H1 (cell line): ENCODE results near the gene CFAP298. TPM values are rescaled to one million over a fixed set of nuclear protein-coding genes. Genes with fewer than 3 reads are reported as not detected.

ENCODE experiments used
- CTCF ChIA-PET: fragments of 300-600 bp; sonication (Branson Sonifier 250); formaldehyde crosslinking; loops from one replicate; lab custom pipeline; 2021; ENCODE audit not compliant: partially characterized antibody; lab: Charles Lee
- POLR2A ChIA-PET: fragments of 300-600 bp; sonication (Branson Sonifier 250); formaldehyde crosslinking; loops from one replicate; lab custom pipeline; 2021; ENCODE audit warnings: inconsistent platforms; ENCODE audit not compliant: partially characterized antibody; lab: Charles Lee
- DNase-seq, 2 experiments: peaks; one replicate each; pipeline versions ENCODE4 v3.0.0 to v3.0.0-alpha.2; 2010 to 2022; ENCODE audit warnings: low spot score in 2 of 2, low read depth in 1 of 2, mixed read lengths in 1 of 2
- FAIRE-seq: peaks from 2 replicates; lab custom pipeline; 2011; peaks lifted over from hg19 to GRCh38; lab: Jason Lieb, UNC
- H2AFZ ChIP-seq: 2 replicates; pipeline ENCODE4 v1.8.1; 2012; ENCODE audit warnings: low read length, inconsistent platforms
- H2AK5ac ChIP-seq: 2 replicates; pipeline ENCODE4 v1.6.1; 2013; ENCODE audit warnings: low read depth, low read length
- H2BK120ac ChIP-seq: replicated peaks from 2 replicates; pipeline ENCODE3; 2013; ENCODE audit warnings: low read depth, low read length, inconsistent platforms
- H2BK12ac ChIP-seq: 2 replicates; pipeline ENCODE4 v1.6.1; 2013; ENCODE audit warnings: low read depth, low read length
- H2BK15ac ChIP-seq: 2 replicates; pipeline ENCODE4 v1.6.1; 2013; ENCODE audit warnings: low read length
- H2BK20ac ChIP-seq: 2 replicates; pipeline ENCODE4 v1.6.1; 2013; ENCODE audit warnings: low read length
- H2BK5ac ChIP-seq: 2 replicates; pipeline ENCODE4 v1.6.1; 2013; ENCODE audit warnings: low read depth, low read length
- H3K14ac ChIP-seq: 2 replicates; pipeline ENCODE4 v1.6.1; 2013; ENCODE audit warnings: inconsistent platforms; ENCODE audit not compliant: insufficient read length
- H3K18ac ChIP-seq: 2 replicates; pipeline ENCODE4 v1.6.1; 2013; ENCODE audit warnings: low read length; ENCODE audit errors: extremely low read depth
- H3K23ac ChIP-seq: 2 replicates; pipeline ENCODE4 v1.6.1; 2013; ENCODE audit warnings: inconsistent platforms; ENCODE audit not compliant: insufficient read length
- H3K23me2 ChIP-seq: 2 replicates; pipeline ENCODE4 v1.6.1; 2013; ENCODE audit warnings: low read depth, low read length
- H3K27ac ChIP-seq: 2 replicates; pipeline ENCODE4 v1.6.1; 2011; ENCODE audit warnings: low read depth, low read length, inconsistent platforms
- H3K27me3 ChIP-seq, 4 experiments: replicated peaks in 1 of 4; 1 replicate in 1 of 4; 2 replicates in 3 of 4; pipeline versions ENCODE4 v1.6.1 to v1.8.1; 2011 to 2013; ENCODE audit warnings: low read length in 3 of 4, mild to moderate bottlenecking in 3 of 4, inconsistent platforms in 2 of 4, mixed read lengths in 2 of 4, moderate library complexity in 1 of 4; ENCODE audit not compliant: control insufficient read depth in 3 of 4, insufficient read depth in 3 of 4; ENCODE audit errors: extremely low read depth in 1 of 4
- H3K36me3 ChIP-seq, 4 experiments: 2 replicates each; pipeline versions ENCODE4 v1.6.1 to v1.8.1; 2011 to 2013; ENCODE audit warnings: mild to moderate bottlenecking in 4 of 4, low read length in 3 of 4, moderate library complexity in 2 of 4, control low read depth in 1 of 4, inconsistent platforms in 1 of 4; ENCODE audit not compliant: insufficient read depth in 4 of 4, control insufficient read depth in 2 of 4
- H3K4ac ChIP-seq: replicated peaks from 2 replicates; pipeline ENCODE3; 2013; ENCODE audit warnings: low read length, low read depth, mixed read lengths, inconsistent platforms; ENCODE audit not compliant: insufficient read length
- H3K4me1 ChIP-seq, 4 experiments: replicated peaks in 1 of 4; 1 replicate in 1 of 4; 2 replicates in 3 of 4; pipeline versions ENCODE4 v1.6.1 to v1.8.1; 2011 to 2013; ENCODE audit warnings: low read length in 3 of 4, inconsistent platforms in 2 of 4, mixed read lengths in 1 of 4; ENCODE audit not compliant: insufficient read depth in 4 of 4, control insufficient read depth in 3 of 4
- H3K4me2 ChIP-seq, 2 experiments: 2 replicates each; pipeline versions ENCODE4 v1.6.1 to v1.8.1; 2011 to 2013; ENCODE audit warnings: low read depth in 2 of 2, low read length in 2 of 2, control low read depth in 1 of 2, inconsistent platforms in 1 of 2, mild to moderate bottlenecking in 1 of 2; ENCODE audit not compliant: insufficient read depth in 1 of 2
- H3K4me3 ChIP-seq, 4 experiments: fragments of 200-600, 300-600 bp in 1 of 4; sonication (generic), shearing (Covaris generic), sonication (Bioruptor Twin) in 1 of 4; 2 replicates each; pipeline versions ENCODE4 v1.5.1 to v1.8.1; 2011 to 2016; ENCODE audit warnings: low read length in 4 of 4, low read depth in 3 of 4, control low read depth in 2 of 4, inconsistent platforms in 2 of 4, mild to moderate bottlenecking in 2 of 4, mixed read lengths in 1 of 4, moderate library complexity in 1 of 4; ENCODE audit not compliant: insufficient read depth in 2 of 4; ENCODE audit errors: extremely low read depth in 1 of 4
- H3K56ac ChIP-seq: replicated peaks from 2 replicates; pipeline ENCODE3; 2013; ENCODE audit warnings: low read depth, mild to moderate bottlenecking, mixed read lengths, low read length, inconsistent platforms; ENCODE audit not compliant: insufficient read length
- H3K79me1 ChIP-seq: 2 replicates; pipeline ENCODE4 v1.6.1; 2013; ENCODE audit warnings: low read depth, low read length, control low read depth
- H3K79me2 ChIP-seq, 2 experiments: 2 replicates each; pipeline versions ENCODE4 v1.6.1 to v1.8.1; 2012 to 2013; ENCODE audit warnings: low read length in 2 of 2, mild to moderate bottlenecking in 2 of 2, inconsistent platforms in 1 of 2; ENCODE audit not compliant: insufficient read depth in 2 of 2, control insufficient read depth in 1 of 2
- H3K9ac ChIP-seq, 4 experiments: replicated peaks in 1 of 4; 1 replicate in 1 of 4; 2 replicates in 3 of 4; pipeline versions ENCODE4 v1.6.1 to v1.8.1; 2011 to 2013; ENCODE audit warnings: low read depth in 3 of 4, low read length in 3 of 4, control low read depth in 2 of 4, mild to moderate bottlenecking in 2 of 4, moderate library complexity in 2 of 4, inconsistent platforms in 1 of 4; ENCODE audit errors: extremely low read depth in 1 of 4
- H3K9me3 ChIP-seq, 2 experiments: 2 replicates each; pipeline versions ENCODE4 v1.6.1 to v1.8.1; 2012 to 2013; ENCODE audit warnings: mild to moderate bottlenecking in 2 of 2, moderate library complexity in 2 of 2, control low read depth in 1 of 2, inconsistent platforms in 1 of 2, low read depth in 1 of 2, low read length in 1 of 2, mixed read lengths in 1 of 2; ENCODE audit not compliant: insufficient read depth in 2 of 2
- H4K20me1 ChIP-seq, 2 experiments: replicated peaks in 1 of 2; 2 replicates each; pipeline versions ENCODE3 to v1.8.1; 2011 to 2013; ENCODE audit warnings: inconsistent platforms in 2 of 2, low read length in 2 of 2, mild to moderate bottlenecking in 1 of 2; ENCODE audit not compliant: insufficient read depth in 2 of 2, control insufficient read depth in 1 of 2
- H4K5ac ChIP-seq: 2 replicates; pipeline ENCODE4 v1.6.1; 2013; ENCODE audit warnings: low read length, low read depth, mixed read lengths, inconsistent platforms; ENCODE audit not compliant: insufficient read length
- H4K8ac ChIP-seq: 2 replicates; pipeline ENCODE4 v1.8.0; 2013; ENCODE audit warnings: mild to moderate bottlenecking, moderate library complexity, low read length, inconsistent platforms; ENCODE audit not compliant: insufficient read depth; ENCODE audit errors: extremely low read depth
- H4K91ac ChIP-seq: replicated peaks from 2 replicates; pipeline ENCODE3; 2013; ENCODE audit warnings: low read length, mixed read lengths, inconsistent platforms; ENCODE audit not compliant: insufficient read length
- ASH2L ChIP-seq: fragments of 200-600, 300-600 bp; sonication (generic); IDR thresholded peaks from one replicate; pipeline ENCODE4 v1.7.1; 2017; ENCODE audit warnings: low read length
- BACH1 ChIP-seq: IDR thresholded peaks from 2 replicates; pipeline ENCODE4 v1.6.1; 2012; ENCODE audit warnings: low read length, improper control_type of control experiment
- CBX8 ChIP-seq: fragments of 300-800, 300-1000 bp; sonication (generic); IDR thresholded peaks from 2 replicates; pipeline ENCODE4 v1.7.1; 2016; ENCODE audit warnings: low read depth, low read length, borderline replicate concordance
- CTBP2 ChIP-seq: IDR thresholded peaks from 2 replicates; pipeline ENCODE4 v1.7.0; 2011; ENCODE audit warnings: borderline replicate concordance, mild to moderate bottlenecking, moderate library complexity, mixed read lengths, low read length; ENCODE audit not compliant: insufficient read depth, insufficient read length
- EZH2 ChIP-seq: fragments of 200-600 bp; sonication (generic); IDR thresholded peaks from 2 replicates; pipeline ENCODE4 v1.7.1; 2012; ENCODE audit warnings: low read depth, mild to moderate bottlenecking, moderate library complexity, low read length, inconsistent platforms; ENCODE audit not compliant: severe bottlenecking
- JUN ChIP-seq: IDR thresholded peaks from 2 replicates; pipeline ENCODE4 v1.6.1; 2011; ENCODE audit warnings: low read depth, mild to moderate bottlenecking, improper control_type of control experiment, low read length
- KDM1A ChIP-seq: fragments of 200-600, 300-600 bp; sonication (generic); IDR thresholded peaks from 2 replicates; pipeline ENCODE4 v1.7.1; 2016; ENCODE audit warnings: mild to moderate bottlenecking, low read length, borderline replicate concordance
- KDM4A ChIP-seq: IDR thresholded peaks from one replicate; pipeline ENCODE4 v1.7.1; 2012; ENCODE audit warnings: low read depth, mild to moderate bottlenecking, moderate library complexity, low read length, inconsistent platforms; ENCODE audit not compliant: severe bottlenecking
- SIRT6 ChIP-seq: IDR thresholded peaks from one replicate; pipeline ENCODE4 v1.7.1; 2012; ENCODE audit warnings: low read length, inconsistent platforms
- SP1 ChIP-seq: IDR thresholded peaks from 2 replicates; pipeline ENCODE4 v1.6.1; 2011; ENCODE audit warnings: low read depth, low read length
- SUZ12 ChIP-seq: fragments of 200-600 bp; sonication (generic); IDR thresholded peaks from 2 replicates; pipeline ENCODE4 v1.6.1; 2012; ENCODE audit warnings: mild to moderate bottlenecking, inconsistent platforms, low read length, moderate library complexity, mixed read lengths
- WGBS, 2 experiments: shearing (Covaris generic) in 1 of 2; methylation state at CpG; one replicate each; pipeline versions ENCODE4 v1.1.6 to v1.1.7; 2013 to 2015; ENCODE audit warnings: low lambda C conversion rate in 2 of 2, mixed read lengths in 2 of 2, inconsistent platforms in 1 of 2, low coverage in 1 of 2, missing lambda C conversion rate in 1 of 2; ENCODE audit not compliant: insufficient replicate concordance in 2 of 2, insufficient coverage in 1 of 2, insufficient read length in 1 of 2; ENCODE audit errors: extremely low coverage in 1 of 2, missing lambda C conversion rate in 1 of 2; 5-methylcytosine and 5-hydroxymethylcytosine counted together
- polyA plus RNA-seq, 7 experiments: library from polyadenylated mRNA; depleted of rRNA in 3 of 7; stranded (reverse) in 5 of 7; unstranded in 2 of 7; fragments of >200 nt in 5 of 7; fragments of 200-250 nt in 2 of 7; gene quantifications; 1 replicate in 5 of 7; 2 replicates in 1 of 7; 4 replicates in 1 of 7; pipeline versions ENCODE4 v1.2.1 to v1.2.3, GENCODE V29; 2011 to 2013; ENCODE audit warnings: missing spikeins in 2 of 7, mixed read lengths in 2 of 7
- total RNA-seq: library from RNA; stranded (reverse); fragmentation: NEBNext Ultra II Directional; extraction: Animal tissue kit (Norgen Biotek cat#: 25700); gene quantifications from 2 replicates; pipeline ENCODE4 v1.2.1, GENCODE V29; 2021
- TF ChIP-seq, protein P1 (sequence below): IDR thresholded peaks from 2 replicates; pipeline ENCODE4 v1.6.1; 2011; ENCODE audit warnings: low read length, improper control_type of control experiment

Gene CFAP298
- total and polyA plus RNA-seq, 2 of the 8 experiments (the other 6 are each of a cell fraction or from before 2014, with no cell fraction given), result 43.0 to 68.1 TPM

- H3K18ac ChIP-seq, result no peak overlapping the region
- CTCF ChIA-PET, result interaction anchor here (1.3 kb wide), 1 partner anchor 10 kb away, joined by 5 read pairs; no protein-coding TSS in a partner anchor
Observed at GRCh38 chr21:32558106-32558505, 54.1 kb downstream of the CFAP298 start.

More at GRCh38 chr21:32558106-32558505, 54.1 kb downstream of the CFAP298 start:
- Histone ChIP-seq H3K4me1 (peaks cover 4 to 13% (median 9%) of the 10 kb centered on the region in 4 experiments; a peak in 5 of 7 replicates), H2AK5ac (no peak overlapping the region), H3K9me3 (no peaks in the 10 kb centered on the region), H2BK20ac (no peak overlapping the region), H3K23me2 (no peaks in the 10 kb centered on the region), H3K79me1 (no peaks in the 10 kb centered on the region), H3K4ac (no peak overlapping the region), H3K79me2 (no peaks in the 10 kb centered on the region), H2AFZ (no peak overlapping the region), H3K23ac (no peak overlapping the region), H4K8ac (no peak overlapping the region), H2BK12ac (no peak overlapping the region), H4K5ac (no peak overlapping the region), H3K4me3 (no peak overlapping the region), H2BK120ac (no peak overlapping the region), H3K56ac (no peak overlapping the region), H4K91ac (peak overlapping the region; percentile 54), H3K4me2 (no peak overlapping the region), H3K9ac (no peak overlapping the region), H2BK15ac (no peak overlapping the region), H3K27ac (no peak overlapping the region), H4K20me1 (no peaks in the 10 kb centered on the region), H3K14ac (no peak overlapping the region), H3K27me3 (no peaks in the 10 kb centered on the region), H3K36me3 (no peaks in the 10 kb centered on the region), H2BK5ac (no peak overlapping the region)
- POLR2A ChIA-PET, result interaction anchor here (0.8 kb wide), 1 partner anchor 18 kb away, joined by 3 read pairs; no protein-coding TSS in a partner anchor
- DNase-seq (no peak), FAIRE-seq (no peak)
- 82% methylated on average over 3 of the region's 3 CpGs; no CpG with 5 or more reads in 1 of the 2 experiments for WGBS, 2 experiments
- no peak for TF ChIP-seq SUZ12
- no peak for TF ChIP-seq JUN
- no peak for TF ChIP-seq SIRT6
- TF ChIP-seq KDM1A, result no peak
- no peak for TF ChIP-seq CTBP2
- TF ChIP-seq CBX8, result no peak
- TF ChIP-seq ASH2L, result no peak
- no peak for TF ChIP-seq SP1
- TF ChIP-seq, protein P1, sequence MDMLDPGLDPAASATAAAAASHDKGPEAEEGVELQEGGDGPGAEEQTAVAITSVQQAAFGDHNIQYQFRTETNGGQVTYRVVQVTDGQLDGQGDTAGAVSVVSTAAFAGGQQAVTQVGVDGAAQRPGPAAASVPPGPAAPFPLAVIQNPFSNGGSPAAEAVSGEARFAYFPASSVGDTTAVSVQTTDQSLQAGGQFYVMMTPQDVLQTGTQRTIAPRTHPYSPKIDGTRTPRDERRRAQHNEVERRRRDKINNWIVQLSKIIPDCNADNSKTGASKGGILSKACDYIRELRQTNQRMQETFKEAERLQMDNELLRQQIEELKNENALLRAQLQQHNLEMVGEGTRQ, result no peak
- TF ChIP-seq BACH1, result no peak
- no peak for TF ChIP-seq EZH2
- no peak for TF ChIP-seq KDM4A
